HG03196 (cell line): ENCODE results near the gene GAPVD1.
"Not testable (repeated sequence)": the region's sequence is repeated elsewhere in the genome, so short reads cannot be mapped to it uniquely, and the experiment has no call there.

Source experiments
- ATAC-seq: cut with Tn5 transposase; IDR thresholded peaks from one replicate; pipeline ENCODE4 v1.9.1; 2021; ENCODE audit not compliant: unreplicated experiment

GAPVD1 gene, protein sequence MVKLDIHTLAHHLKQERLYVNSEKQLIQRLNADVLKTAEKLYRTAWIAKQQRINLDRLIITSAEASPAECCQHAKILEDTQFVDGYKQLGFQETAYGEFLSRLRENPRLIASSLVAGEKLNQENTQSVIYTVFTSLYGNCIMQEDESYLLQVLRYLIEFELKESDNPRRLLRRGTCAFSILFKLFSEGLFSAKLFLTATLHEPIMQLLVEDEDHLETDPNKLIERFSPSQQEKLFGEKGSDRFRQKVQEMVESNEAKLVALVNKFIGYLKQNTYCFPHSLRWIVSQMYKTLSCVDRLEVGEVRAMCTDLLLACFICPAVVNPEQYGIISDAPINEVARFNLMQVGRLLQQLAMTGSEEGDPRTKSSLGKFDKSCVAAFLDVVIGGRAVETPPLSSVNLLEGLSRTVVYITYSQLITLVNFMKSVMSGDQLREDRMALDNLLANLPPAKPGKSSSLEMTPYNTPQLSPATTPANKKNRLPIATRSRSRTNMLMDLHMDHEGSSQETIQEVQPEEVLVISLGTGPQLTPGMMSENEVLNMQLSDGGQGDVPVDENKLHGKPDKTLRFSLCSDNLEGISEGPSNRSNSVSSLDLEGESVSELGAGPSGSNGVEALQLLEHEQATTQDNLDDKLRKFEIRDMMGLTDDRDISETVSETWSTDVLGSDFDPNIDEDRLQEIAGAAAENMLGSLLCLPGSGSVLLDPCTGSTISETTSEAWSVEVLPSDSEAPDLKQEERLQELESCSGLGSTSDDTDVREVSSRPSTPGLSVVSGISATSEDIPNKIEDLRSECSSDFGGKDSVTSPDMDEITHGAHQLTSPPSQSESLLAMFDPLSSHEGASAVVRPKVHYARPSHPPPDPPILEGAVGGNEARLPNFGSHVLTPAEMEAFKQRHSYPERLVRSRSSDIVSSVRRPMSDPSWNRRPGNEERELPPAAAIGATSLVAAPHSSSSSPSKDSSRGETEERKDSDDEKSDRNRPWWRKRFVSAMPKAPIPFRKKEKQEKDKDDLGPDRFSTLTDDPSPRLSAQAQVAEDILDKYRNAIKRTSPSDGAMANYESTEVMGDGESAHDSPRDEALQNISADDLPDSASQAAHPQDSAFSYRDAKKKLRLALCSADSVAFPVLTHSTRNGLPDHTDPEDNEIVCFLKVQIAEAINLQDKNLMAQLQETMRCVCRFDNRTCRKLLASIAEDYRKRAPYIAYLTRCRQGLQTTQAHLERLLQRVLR (N-terminal part only)

GRCh38 chr9:125261501-125262293 is at the start of gene GAPVD1:
GAPVD1 (plus strand) TSS chr9:125261826; CDS start chr9:125298922, 37,096 bp downstream.
- ATAC-seq: peak; percentile 90

- ATAC-seq: no peak
Measured at GRCh38 chr9:125214186-125214585, 47.4 kb upstream of the GAPVD1 start.

DNA sequence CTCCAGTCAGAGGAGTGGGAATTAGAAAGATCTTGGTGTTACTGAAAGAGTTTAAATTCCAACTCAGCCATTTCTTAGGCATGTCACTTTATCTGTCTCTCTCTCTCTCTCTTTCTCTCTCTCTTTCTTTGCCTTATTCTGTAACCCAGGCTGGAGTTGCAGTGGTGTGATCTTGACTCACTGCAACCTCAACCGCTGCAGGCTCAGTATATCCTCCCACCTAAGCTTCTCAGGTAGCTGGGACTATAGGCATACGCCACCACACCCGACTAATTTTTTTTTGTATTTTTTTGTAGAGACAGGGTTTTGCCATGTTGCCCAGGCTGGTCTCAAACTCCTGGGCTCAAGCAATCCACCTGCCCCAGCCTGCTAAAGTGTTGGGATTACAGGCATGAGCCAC is 43.0 kb upstream of the GAPVD1 start:
- ATAC-seq: no peak

GRCh38 chr9:125224858-125225257 is 36.8 kb upstream of the GAPVD1 start:
- not testable (repeated sequence) for ATAC-seq

DNA sequence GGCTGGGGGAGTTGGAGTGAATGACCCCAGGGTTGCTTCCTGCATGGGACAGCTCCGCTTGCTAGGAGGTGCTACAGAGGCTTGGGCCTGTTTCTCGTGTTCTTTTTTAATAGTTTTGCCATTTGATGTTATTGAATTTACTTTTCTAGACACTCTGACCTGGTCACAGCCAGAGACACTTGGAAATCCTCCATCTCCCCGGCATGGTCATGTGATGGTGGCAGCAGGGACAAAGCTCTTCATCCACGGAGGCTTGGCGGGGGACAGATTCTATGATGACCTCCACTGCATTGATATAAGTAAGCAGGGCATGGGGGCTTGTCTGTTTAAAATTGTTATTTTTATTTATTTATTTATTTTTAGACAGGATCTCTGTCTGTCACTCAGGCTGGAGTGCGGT is 33.9 kb upstream of the GAPVD1 start:
- ATAC-seq: no peak

DNA sequence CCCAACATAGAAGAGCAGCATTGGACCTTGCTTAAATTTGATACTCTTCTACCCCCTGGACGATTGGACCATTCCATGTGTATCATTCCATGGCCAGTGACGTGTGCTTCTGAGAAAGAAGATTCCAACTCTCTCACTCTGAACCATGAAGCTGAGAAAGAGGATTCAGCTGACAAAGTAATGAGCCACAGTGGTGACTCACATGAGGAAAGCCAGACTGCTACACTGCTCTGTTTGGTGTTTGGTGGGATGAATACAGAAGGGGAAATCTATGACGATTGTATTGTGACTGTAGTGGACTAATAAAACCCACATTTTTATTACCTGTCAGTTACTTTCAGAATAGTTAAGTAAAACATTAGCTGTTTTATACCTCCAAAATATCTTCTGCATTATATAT is 27.9 kb upstream of the GAPVD1 start:
- ATAC-seq: no peak

DNA sequence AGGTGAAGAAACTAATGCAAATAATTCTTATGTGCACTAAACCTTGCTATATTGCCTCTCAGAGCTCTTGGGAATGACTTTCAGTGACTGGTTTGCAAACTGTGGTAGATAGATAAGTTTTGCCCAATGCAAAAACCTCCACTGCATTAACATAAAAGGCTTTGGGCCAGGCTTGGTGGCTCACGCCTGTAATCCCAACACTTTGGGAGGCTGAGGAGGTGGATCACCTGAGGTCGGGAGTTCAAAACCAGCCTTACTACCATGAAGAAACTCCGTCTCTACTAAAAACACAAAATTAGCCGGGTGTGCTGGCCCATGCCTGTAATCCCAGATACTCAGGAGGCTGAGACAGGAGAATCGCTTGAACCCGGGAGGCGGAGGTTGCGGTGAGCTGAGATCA is 27.5 kb upstream of the GAPVD1 start:
- ATAC-seq: not testable (repeated sequence)

GRCh38 chr9:125235804-125236519 is 25.7 kb upstream of the GAPVD1 start:
- ATAC-seq: no peak

GRCh38 chr9:125236520-125237159 is 25.0 kb upstream of the GAPVD1 start:
- ATAC-seq: not testable (repeated sequence)

GRCh38 chr9:125238127-125238914 is 23.3 kb upstream of the GAPVD1 start:
- no peak for ATAC-seq

GRCh38 chr9:125238915-125239446 is 22.6 kb upstream of the GAPVD1 start:
- ATAC-seq: no peak

GRCh38 chr9:125239631-125240597 is 21.7 kb upstream of the GAPVD1 start:
- ATAC-seq: no peak

GRCh38 chr9:125240649-125240999 is 21.0 kb upstream of the GAPVD1 start:
- ATAC-seq: peak; percentile 23

DNA sequence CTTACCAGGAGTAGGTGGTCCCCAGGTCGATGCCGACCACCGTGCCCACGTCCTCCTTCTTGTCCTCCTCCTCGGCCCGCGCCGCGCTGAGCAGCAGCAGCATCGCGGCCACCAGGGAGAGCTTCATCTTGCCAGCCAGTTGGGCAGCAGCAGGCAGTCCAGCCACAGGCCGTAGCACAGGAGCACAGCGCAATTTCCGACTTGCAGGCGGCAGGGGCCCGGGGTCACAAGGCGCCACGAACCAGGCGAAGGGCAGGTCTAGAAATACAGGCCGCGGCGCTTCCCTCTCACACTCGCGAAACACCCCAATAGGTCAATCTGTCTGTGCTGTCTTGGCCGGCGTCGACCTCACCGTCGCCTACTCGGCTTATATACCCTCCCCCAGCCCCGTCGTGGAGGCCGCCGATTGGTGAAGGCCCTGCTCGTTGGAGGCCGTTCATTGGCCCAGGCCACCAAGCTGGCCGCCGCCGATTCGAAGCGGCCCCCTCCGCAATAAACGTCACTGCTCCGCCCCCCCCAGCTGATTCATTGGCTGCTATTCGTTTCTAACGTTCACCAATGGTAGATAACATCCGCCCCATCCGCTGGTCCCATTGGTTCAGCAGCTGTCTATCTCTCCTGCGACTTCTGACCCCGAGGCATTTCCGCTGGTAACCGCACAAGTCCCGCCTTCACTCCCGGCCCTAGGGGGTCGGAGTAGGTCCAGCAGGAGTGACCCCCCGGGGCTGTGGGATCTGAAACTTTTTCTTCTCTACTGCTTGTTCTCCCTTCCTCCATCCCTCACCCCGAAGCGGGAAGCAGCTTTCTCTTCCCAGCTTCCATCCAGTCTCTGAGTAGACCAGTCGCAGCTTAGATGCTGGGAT is 20.4 kb upstream of the GAPVD1 start, which contains the start of gene HSPA5:
HSPA5 (minus strand) TSS at position 344 of the 863 bp plus-strand sequence; CDS start at position 127, 217 bp downstream.
- peak; percentile 89 for ATAC-seq

- ATAC-seq: peak; percentile 7
Measured at GRCh38 chr9:125241863-125242739, 19.5 kb upstream of the GAPVD1 start.
